ENCODE data around the gene RAX. TPM values are rescaled to one million over a fixed set of nuclear protein-coding genes. Genes with fewer than 3 reads are reported as not detected.

RAX gene
- total RNA-seq, 1 experiment from 2014 or later, result 0.94 TPM

DNA sequence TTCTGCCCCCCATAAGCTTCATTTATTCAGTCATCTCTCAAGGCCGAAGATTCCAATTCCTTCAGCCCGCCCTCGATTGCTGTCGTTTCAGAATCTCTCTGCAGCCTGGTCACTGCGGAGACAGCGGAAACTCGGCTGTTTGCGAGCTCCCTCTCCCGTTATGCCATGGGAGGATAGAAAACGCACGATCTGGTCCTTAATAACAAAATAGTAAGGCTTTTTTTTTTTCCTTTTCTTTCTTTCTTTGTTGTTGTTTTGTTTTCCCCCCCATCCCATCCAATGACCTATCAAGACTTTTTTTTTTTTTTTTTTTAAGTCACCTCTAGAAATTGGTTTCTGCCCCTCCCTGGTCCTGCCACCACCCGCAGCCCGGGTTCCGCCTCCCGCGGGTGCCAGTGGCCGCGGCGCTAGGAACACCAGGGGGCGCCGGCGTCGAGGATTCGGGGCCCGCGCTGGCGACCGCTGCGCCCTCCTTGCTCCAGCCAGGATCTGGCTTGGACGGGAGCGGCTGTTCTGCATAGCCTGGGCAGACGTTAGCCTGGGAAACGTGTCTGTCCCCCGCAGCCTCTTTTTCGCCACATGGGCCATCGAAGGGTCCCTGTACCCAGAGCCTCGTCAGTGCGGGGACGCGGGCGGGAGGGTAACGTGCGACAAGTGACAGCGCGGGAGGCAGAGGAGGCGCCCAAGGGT, 35.1 kb upstream of the RAX start (continued):
- TF ChIP-seq, protein P1, sequence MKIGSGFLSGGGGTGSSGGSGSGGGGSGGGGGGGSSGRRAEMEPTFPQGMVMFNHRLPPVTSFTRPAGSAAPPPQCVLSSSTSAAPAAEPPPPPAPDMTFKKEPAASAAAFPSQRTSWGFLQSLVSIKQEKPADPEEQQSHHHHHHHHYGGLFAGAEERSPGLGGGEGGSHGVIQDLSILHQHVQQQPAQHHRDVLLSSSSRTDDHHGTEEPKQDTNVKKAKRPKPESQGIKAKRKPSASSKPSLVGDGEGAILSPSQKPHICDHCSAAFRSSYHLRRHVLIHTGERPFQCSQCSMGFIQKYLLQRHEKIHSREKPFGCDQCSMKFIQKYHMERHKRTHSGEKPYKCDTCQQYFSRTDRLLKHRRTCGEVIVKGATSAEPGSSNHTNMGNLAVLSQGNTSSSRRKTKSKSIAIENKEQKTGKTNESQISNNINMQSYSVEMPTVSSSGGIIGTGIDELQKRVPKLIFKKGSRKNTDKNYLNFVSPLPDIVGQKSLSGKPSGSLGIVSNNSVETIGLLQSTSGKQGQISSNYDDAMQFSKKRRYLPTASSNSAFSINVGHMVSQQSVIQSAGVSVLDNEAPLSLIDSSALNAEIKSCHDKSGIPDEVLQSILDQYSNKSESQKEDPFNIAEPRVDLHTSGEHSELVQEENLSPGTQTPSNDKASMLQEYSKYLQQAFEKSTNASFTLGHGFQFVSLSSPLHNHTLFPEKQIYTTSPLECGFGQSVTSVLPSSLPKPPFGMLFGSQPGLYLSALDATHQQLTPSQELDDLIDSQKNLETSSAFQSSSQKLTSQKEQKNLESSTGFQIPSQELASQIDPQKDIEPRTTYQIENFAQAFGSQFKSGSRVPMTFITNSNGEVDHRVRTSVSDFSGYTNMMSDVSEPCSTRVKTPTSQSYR (CRISPR knock-in tag; IDR thresholded peaks at IDR 0.05), result no peak
- TF ChIP-seq, protein P2, sequence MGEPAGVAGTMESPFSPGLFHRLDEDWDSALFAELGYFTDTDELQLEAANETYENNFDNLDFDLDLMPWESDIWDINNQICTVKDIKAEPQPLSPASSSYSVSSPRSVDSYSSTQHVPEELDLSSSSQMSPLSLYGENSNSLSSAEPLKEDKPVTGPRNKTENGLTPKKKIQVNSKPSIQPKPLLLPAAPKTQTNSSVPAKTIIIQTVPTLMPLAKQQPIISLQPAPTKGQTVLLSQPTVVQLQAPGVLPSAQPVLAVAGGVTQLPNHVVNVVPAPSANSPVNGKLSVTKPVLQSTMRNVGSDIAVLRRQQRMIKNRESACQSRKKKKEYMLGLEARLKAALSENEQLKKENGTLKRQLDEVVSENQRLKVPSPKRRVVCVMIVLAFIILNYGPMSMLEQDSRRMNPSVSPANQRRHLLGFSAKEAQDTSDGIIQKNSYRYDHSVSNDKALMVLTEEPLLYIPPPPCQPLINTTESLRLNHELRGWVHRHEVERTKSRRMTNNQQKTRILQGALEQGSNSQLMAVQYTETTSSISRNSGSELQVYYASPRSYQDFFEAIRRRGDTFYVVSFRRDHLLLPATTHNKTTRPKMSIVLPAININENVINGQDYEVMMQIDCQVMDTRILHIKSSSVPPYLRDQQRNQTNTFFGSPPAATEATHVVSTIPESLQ (CRISPR knock-in tag; IDR thresholded peaks at IDR 0.05), result no peak
- TF ChIP-seq ATF1 (CRISPR knock-in tag; IDR thresholded peaks at IDR 0.05), result no peak
- TF ChIP-seq, protein P3, sequence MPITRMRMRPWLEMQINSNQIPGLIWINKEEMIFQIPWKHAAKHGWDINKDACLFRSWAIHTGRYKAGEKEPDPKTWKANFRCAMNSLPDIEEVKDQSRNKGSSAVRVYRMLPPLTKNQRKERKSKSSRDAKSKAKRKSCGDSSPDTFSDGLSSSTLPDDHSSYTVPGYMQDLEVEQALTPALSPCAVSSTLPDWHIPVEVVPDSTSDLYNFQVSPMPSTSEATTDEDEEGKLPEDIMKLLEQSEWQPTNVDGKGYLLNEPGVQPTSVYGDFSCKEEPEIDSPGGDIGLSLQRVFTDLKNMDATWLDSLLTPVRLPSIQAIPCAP (CRISPR knock-in tag; IDR thresholded peaks at IDR 0.05), result no peak
- TF ChIP-seq, protein P4, sequence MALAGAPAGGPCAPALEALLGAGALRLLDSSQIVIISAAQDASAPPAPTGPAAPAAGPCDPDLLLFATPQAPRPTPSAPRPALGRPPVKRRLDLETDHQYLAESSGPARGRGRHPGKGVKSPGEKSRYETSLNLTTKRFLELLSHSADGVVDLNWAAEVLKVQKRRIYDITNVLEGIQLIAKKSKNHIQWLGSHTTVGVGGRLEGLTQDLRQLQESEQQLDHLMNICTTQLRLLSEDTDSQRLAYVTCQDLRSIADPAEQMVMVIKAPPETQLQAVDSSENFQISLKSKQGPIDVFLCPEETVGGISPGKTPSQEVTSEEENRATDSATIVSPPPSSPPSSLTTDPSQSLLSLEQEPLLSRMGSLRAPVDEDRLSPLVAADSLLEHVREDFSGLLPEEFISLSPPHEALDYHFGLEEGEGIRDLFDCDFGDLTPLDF (CRISPR knock-in tag; IDR thresholded peaks at IDR 0.05), result no peak
- TF ChIP-seq, protein P5, sequence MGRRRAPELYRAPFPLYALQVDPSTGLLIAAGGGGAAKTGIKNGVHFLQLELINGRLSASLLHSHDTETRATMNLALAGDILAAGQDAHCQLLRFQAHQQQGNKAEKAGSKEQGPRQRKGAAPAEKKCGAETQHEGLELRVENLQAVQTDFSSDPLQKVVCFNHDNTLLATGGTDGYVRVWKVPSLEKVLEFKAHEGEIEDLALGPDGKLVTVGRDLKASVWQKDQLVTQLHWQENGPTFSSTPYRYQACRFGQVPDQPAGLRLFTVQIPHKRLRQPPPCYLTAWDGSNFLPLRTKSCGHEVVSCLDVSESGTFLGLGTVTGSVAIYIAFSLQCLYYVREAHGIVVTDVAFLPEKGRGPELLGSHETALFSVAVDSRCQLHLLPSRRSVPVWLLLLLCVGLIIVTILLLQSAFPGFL (CRISPR knock-in tag; IDR thresholded peaks at IDR 0.05; ENCODE audit: borderline replicate concordance), result no peak
- TF ChIP-seq FOXP1 (CRISPR knock-in tag; IDR thresholded peaks at IDR 0.05; ENCODE audit: borderline replicate concordance), result peak; percentile 64; the same call in 1 of the 2 replicates
- TF ChIP-seq, protein P6, sequence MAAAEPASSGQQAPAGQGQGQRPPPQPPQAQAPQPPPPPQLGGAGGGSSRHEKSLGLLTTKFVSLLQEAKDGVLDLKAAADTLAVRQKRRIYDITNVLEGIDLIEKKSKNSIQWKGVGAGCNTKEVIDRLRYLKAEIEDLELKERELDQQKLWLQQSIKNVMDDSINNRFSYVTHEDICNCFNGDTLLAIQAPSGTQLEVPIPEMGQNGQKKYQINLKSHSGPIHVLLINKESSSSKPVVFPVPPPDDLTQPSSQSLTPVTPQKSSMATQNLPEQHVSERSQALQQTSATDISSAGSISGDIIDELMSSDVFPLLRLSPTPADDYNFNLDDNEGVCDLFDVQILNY (CRISPR knock-in tag; IDR thresholded peaks at IDR 0.05), result 0 out of 2 replicates have a peak, but pooled peaks have one; percentile 63
- TF ChIP-seq PRRX2 (CRISPR knock-in tag; IDR thresholded peaks at IDR 0.05), result no peak

DNA sequence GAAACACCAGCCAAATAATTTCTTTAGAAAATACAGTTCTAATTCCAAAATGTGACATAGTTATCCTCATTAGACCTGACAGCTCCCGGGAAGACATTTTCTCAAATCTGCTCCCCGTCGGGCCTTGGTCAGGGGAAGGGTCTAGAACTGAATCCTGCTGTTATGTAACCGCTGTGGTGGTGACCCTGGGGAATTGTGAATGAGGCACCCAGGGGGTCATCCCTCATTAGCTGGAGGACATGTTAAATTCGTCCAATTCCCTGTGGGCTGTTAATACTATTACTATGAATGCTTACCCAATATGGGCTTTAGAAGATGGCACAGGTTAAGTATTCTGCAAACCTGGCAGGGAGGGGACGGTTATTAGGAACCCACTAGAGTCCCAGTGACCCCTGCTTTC, 33.4 kb upstream of the RAX start:
- ChIA-PET POLR2A (no interaction called here), CTCF (interaction anchor here (1.4 kb wide), 1 partner anchor 96 kb away, joined by 5 read pairs; no protein-coding TSS in a partner anchor)
- ATAC-seq (no peak), DNase-seq (ENCODE audit: low spot score) (no peak)
- no peak overlapping the region for H3K4me3 Mint-ChIP-seq
- H3K27me3 Mint-ChIP-seq (ENCODE audit: low read depth), result peaks cover 60% of the 10 kb centered on the region
- H3K4me1 Mint-ChIP-seq, result no peaks in the 10 kb centered on the region
- H3K27ac Mint-ChIP-seq, result no peak overlapping the region
- TF ChIP-seq NR1H2 (CRISPR knock-in tag; IDR thresholded peaks at IDR 0.05), result no peak
- TF ChIP-seq PRRX2 (CRISPR knock-in tag; IDR thresholded peaks at IDR 0.05), result no peak
- TF ChIP-seq, protein P7, sequence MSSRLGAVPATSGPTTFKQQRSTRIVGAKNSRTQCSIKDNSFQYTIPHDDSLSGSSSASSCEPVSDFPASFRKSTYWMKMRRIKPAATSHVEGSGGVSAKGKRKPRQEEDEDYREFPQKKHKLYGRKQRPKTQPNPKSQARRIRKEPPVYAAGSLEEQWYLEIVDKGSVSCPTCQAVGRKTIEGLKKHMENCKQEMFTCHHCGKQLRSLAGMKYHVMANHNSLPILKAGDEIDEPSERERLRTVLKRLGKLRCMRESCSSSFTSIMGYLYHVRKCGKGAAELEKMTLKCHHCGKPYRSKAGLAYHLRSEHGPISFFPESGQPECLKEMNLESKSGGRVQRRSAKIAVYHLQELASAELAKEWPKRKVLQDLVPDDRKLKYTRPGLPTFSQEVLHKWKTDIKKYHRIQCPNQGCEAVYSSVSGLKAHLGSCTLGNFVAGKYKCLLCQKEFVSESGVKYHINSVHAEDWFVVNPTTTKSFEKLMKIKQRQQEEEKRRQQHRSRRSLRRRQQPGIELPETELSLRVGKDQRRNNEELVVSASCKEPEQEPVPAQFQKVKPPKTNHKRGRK (CRISPR knock-in tag; IDR thresholded peaks at IDR 0.05; ENCODE audit: borderline replicate concordance), result no peak
- TF ChIP-seq, protein P8, sequence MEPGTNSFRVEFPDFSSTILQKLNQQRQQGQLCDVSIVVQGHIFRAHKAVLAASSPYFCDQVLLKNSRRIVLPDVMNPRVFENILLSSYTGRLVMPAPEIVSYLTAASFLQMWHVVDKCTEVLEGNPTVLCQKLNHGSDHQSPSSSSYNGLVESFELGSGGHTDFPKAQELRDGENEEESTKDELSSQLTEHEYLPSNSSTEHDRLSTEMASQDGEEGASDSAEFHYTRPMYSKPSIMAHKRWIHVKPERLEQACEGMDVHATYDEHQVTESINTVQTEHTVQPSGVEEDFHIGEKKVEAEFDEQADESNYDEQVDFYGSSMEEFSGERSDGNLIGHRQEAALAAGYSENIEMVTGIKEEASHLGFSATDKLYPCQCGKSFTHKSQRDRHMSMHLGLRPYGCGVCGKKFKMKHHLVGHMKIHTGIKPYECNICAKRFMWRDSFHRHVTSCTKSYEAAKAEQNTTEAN (CRISPR knock-in tag; IDR thresholded peaks at IDR 0.05), result no peak
- TF ChIP-seq, protein P9, sequence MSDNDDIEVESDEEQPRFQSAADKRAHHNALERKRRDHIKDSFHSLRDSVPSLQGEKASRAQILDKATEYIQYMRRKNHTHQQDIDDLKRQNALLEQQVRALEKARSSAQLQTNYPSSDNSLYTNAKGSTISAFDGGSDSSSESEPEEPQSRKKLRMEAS (CRISPR knock-in tag; IDR thresholded peaks at IDR 0.05), result no peak
- TF ChIP-seq ZNF232 (CRISPR knock-in tag; IDR thresholded peaks at IDR 0.05), result no peak
- TF ChIP-seq, protein P10, sequence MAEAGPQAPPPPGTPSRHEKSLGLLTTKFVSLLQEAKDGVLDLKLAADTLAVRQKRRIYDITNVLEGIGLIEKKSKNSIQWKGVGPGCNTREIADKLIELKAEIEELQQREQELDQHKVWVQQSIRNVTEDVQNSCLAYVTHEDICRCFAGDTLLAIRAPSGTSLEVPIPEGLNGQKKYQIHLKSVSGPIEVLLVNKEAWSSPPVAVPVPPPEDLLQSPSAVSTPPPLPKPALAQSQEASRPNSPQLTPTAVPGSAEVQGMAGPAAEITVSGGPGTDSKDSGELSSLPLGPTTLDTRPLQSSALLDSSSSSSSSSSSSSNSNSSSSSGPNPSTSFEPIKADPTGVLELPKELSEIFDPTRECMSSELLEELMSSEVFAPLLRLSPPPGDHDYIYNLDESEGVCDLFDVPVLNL (CRISPR knock-in tag; IDR thresholded peaks at IDR 0.05; ENCODE audit: borderline replicate concordance, low read depth), result no peak
- no peaks in the 10 kb centered on the region for H3K9me3 Mint-ChIP-seq
- no peaks in the 10 kb centered on the region for H3K36me3 Mint-ChIP-seq
